ENCODE measurements around the gene SLC4A5. TPM values are rescaled to one million over a fixed set of nuclear protein-coding genes. Genes with fewer than 3 reads are reported as not detected.

The SLC4A5 gene
- total RNA-seq, 2 experiments from 2014 or later = 2.2 to 2.7 TPM

DNA sequence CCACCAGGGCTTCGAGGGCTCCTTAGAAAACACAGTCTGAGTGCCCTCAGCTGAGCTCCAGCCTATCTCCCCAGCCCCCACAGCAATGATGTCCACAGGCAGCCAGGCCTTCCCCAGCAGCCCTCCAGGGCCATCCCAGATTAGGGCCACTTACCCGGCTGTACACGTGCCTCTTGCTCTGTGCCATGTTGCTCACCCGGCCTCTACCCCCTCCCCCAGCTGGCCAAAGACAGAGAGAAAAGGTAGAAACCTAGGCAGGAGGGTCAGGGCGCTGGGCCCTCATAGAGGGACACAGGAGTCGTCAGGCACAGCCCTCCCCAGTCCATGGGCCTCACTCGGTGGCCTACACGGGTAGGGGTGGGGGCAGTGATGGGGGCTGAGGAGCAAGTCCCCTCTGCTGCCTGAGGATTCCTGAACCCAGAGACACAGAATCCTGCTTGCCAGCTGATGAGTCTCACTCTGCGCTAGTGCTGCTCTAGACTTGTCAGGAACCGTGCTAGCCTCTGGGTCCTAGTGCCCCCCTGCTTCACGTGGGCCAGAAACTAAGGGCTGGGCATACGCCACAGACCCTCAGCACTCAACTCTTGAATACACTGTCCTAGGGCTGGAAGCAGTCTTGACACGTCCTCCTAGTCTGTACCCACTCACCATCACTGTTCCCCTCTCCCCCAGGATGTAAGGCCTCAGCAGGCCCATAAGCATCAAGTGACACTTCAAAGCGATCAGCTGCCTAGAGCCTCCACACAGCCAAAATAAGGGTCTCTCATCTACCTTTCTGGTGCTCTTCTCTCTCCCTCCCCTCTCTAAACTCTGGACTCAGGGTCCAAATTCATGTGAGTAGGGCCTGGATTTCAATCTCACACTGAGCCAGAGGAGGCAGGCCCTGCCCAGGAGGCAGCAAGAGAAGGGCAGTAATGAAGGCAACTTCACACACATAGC lies 36.9 kb upstream of the SLC4A5 start, which contains the start of gene DCTN1:
Gene DCTN1 (minus strand): TSS at position 461 of the 939 bp plus-strand sequence. CDS start 274 bp downstream, at position 187.
- H3K27ac Mint-ChIP-seq = peak within 1 kb of the TSS; percentile 42
- no peaks in the 10 kb centered on the region for H3K9me3 Mint-ChIP-seq (ENCODE audit: low read depth)
- no peak within 1 kb of the TSS for H3K4me3 Mint-ChIP-seq
- POLR2A ChIA-PET = no interaction called here
- intact Hi-C loops (cut with DNase I, micrococcal nuclease) = no loop called here
- H3K4me1 Mint-ChIP-seq = peaks cover 24% of the 10 kb centered on the region
- DNase-seq (peak; percentile 52), ATAC-seq (peak; percentile 82)
- no peaks in the 10 kb centered on the region for H3K27me3 Mint-ChIP-seq
- H3K36me3 Mint-ChIP-seq (ENCODE audit: low read depth) = peaks cover 7% of the 10 kb centered on the region
- CTCF ChIA-PET = interaction anchor here (0.7 to 2.7 kb wide), 2 partner anchors 10 to 56 kb away, joined by 3 to 11 read pairs; no protein-coding TSS in a partner anchor

DNA sequence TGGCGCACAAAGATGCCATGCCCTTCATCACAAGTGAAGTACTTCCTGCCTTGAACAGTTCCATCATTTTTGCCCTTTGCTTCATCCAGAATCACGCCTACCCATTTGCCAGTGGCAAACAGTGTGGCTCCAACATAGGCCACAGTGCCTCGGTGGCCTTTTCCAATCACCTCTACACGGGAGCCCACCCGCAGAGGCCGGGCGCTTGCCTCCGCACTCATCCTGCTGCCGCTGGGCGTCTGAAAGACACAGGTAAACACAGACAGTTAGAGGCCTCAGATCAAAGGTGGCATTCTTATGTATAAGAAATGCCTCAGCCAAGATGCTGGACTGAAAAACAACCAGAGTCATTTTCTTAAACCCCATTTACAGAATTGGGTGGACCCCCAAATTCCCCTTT lies 34.8 kb upstream of the SLC4A5 start:
- ChIA-PET POLR2A (no interaction called here), CTCF (interaction anchor here (0.8 kb wide), 1 partner anchor 8 kb away, joined by 3 read pairs; no protein-coding TSS in a partner anchor)
- intact Hi-C loops (cut with DNase I, micrococcal nuclease) = no loop called here
- H3K27ac Mint-ChIP-seq = no peak overlapping the region
- peaks cover 5% of the 10 kb centered on the region for H3K36me3 Mint-ChIP-seq (ENCODE audit: low read depth)
- H3K4me3 Mint-ChIP-seq = no peak overlapping the region
- no peak for DNase-seq
- peaks cover 24% of the 10 kb centered on the region for H3K4me1 Mint-ChIP-seq
- no peaks in the 10 kb centered on the region for H3K27me3 Mint-ChIP-seq
- H3K9me3 Mint-ChIP-seq (ENCODE audit: low read depth) = no peaks in the 10 kb centered on the region
- ATAC-seq = no peak

DNA sequence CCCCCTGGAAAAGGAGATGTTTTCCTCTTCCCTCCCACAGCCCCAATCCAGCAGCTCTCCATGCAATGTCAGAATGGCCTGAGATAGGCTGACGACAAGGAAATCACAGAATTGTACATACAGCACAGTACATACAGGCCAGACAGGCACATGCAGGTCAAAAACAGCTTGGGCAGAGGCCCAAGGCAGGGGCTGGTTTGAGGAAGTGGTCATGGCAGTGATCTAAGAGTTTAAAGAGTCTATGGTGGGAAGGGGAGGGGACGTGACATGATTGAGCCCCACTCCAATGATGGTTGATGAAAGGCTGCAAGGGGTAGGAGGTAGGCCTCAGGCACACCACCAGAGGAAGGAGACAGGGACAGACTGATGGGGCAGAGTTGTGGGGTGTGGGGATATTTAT lies 32.6 kb upstream of the SLC4A5 start:
- H3K9me3 Mint-ChIP-seq (ENCODE audit: low read depth) = no peaks in the 10 kb centered on the region
- H3K4me1 Mint-ChIP-seq = peaks cover 13% of the 10 kb centered on the region
- no peak overlapping the region for H3K27ac Mint-ChIP-seq
- peaks cover 7% of the 10 kb centered on the region for H3K36me3 Mint-ChIP-seq (ENCODE audit: low read depth)
- no peak for DNase-seq
- no peak overlapping the region for H3K4me3 Mint-ChIP-seq
- no peaks in the 10 kb centered on the region for H3K27me3 Mint-ChIP-seq
- POLR2A ChIA-PET = no interaction called here
- intact Hi-C loops (cut with DNase I, micrococcal nuclease) = no loop called here
- no peak for ATAC-seq
- CTCF ChIA-PET = interaction anchor here (0.6 to 1.9 kb wide), 3 partner anchors 16 to 726 kb away, joined by 3 to 5 read pairs (median 3); no protein-coding TSS in a partner anchor

DNA sequence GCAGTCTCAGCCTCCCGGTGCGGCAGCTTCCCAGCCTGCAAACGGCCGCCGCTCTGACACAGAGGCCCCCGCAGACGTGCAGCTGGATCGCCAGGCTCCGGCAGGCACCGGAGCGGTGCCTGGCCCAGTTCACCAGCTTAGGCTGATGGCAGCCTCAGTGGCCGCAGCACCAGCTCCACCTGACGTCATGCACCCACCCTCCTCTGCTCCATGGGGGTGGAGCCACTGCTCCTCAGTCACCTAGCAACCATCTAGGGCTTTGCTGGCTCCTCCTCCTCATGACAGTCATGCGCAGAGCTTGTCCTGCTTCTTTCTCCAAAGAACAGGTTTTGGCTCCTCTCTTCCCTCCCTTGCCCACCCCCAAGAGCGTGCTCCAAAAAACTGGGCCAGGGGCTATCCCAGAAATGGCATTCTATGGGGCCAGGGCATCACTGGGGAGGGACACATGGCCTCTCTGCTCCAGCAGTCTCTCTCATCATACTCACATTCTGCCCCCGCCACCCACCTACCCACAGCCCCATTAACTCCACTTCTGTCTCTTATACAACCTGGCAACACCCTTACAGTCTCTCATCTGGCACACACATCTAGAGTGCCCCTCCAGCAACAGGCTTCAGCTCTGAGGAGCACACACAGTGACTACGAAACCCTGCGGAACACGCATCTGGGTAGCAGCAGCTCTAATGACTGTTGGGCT lies 31.4 kb upstream of the SLC4A5 start:
- Mint-ChIP-seq H3K4me3 (no peak overlapping the region), H3K27ac (no peak overlapping the region), H3K4me1 (peaks cover 2% of the 10 kb centered on the region), H3K27me3 (no peaks in the 10 kb centered on the region), H3K36me3 (ENCODE audit: low read depth) (peaks cover 13% of the 10 kb centered on the region), H3K9me3 (ENCODE audit: low read depth) (no peaks in the 10 kb centered on the region)
- ATAC-seq (no peak), DNase-seq (no peak)
- intact Hi-C loops (cut with DNase I, micrococcal nuclease) = no loop called here
- ChIA-PET POLR2A (no interaction called here), CTCF (no interaction called here)

DNA sequence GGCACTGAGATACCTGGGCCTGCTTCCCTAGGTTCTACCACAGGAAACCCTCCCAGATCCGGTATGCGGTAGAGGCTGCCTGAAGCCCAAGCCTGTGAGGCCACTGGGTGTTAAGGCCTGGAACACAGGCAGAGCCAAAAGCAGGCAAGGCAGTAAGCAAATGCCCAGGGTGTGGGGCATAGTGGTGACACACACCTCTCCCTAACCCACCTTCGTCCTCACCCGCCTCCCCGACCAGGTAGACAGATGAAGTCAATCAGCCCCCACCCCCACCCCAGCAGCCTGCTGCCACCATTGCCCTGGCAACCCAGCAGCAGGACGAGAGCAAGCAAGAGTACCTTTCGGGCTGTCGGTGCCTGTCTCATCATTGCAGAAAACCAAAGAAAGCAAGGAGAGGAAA lies 30.8 kb upstream of the SLC4A5 start:
- H3K4me3 Mint-ChIP-seq = no peak overlapping the region
- intact Hi-C loops (cut with DNase I, micrococcal nuclease) = no loop called here
- ChIA-PET CTCF (no interaction called here), POLR2A (no interaction called here)
- H3K9me3 Mint-ChIP-seq (ENCODE audit: low read depth) = no peaks in the 10 kb centered on the region
- H3K27ac Mint-ChIP-seq = no peak overlapping the region
- DNase-seq = no peak
- H3K27me3 Mint-ChIP-seq = no peaks in the 10 kb centered on the region
- peaks cover 16% of the 10 kb centered on the region for H3K36me3 Mint-ChIP-seq (ENCODE audit: low read depth)
- peaks cover 2% of the 10 kb centered on the region for H3K4me1 Mint-ChIP-seq
- no peak for ATAC-seq

DNA sequence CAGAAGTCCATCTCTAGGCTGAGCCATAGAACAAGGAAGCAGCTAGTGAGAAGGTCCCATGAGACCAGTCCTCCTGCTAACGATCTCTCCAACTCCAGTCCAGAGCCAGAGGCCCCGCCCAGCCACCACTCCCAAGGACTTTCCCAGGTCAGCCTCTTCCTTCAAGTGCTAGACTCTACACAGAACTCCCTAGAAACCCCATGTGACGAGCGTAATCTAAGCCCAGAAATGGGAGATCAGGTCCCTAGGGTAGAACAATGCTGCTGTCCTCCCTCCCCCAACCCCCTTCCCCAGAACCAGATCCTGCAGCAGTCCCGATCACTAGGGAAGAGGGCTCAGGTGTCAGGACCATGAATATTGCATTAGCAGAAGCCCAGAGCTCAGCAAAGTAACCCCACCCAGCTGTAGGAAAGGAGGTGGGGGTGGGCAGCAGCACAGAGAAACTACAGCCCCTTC lies 30.0 kb upstream of the SLC4A5 start:
- ATAC-seq (no peak), DNase-seq (no peak)
- no peak overlapping the region for H3K4me3 Mint-ChIP-seq
- ChIA-PET POLR2A (no interaction called here), CTCF (no interaction called here)
- H3K27ac Mint-ChIP-seq = no peak overlapping the region
- peaks cover 20% of the 10 kb centered on the region for H3K36me3 Mint-ChIP-seq (ENCODE audit: low read depth)
- H3K9me3 Mint-ChIP-seq (ENCODE audit: low read depth) = no peaks in the 10 kb centered on the region
- no peaks in the 10 kb centered on the region for H3K4me1 Mint-ChIP-seq
- no peaks in the 10 kb centered on the region for H3K27me3 Mint-ChIP-seq
- intact Hi-C loops (cut with DNase I, micrococcal nuclease) = no loop called here

DNA sequence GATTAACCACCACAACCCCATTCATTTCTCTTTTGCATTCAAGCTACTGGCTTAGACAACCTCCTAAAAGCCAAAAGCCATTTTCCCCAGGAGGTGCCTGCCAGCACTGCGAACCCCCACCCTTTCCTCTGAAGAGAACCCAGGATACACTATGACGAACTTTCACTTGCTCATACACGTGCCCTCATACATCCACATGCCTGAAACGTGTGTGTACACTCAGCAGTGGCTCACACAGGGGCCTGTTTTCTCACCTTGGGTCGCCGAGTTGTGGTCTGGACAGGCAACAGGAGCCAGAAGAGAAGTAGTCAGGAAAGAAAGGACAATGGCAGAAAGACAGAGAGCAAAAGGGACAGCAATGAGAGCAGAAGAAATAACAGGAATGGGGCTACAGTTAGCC lies 29.5 kb upstream of the SLC4A5 start:
- Mint-ChIP-seq H3K9me3 (ENCODE audit: low read depth) (no peaks in the 10 kb centered on the region), H3K4me3 (no peak overlapping the region), H3K27me3 (no peaks in the 10 kb centered on the region), H3K4me1 (no peaks in the 10 kb centered on the region), H3K36me3 (ENCODE audit: low read depth) (peaks cover 18% of the 10 kb centered on the region), H3K27ac (no peak overlapping the region)
- intact Hi-C loops (cut with DNase I, micrococcal nuclease) = no loop called here
- DNase-seq = no peak
- POLR2A ChIA-PET = no interaction called here
- ATAC-seq = no peak
- CTCF ChIA-PET = no interaction called here

DNA sequence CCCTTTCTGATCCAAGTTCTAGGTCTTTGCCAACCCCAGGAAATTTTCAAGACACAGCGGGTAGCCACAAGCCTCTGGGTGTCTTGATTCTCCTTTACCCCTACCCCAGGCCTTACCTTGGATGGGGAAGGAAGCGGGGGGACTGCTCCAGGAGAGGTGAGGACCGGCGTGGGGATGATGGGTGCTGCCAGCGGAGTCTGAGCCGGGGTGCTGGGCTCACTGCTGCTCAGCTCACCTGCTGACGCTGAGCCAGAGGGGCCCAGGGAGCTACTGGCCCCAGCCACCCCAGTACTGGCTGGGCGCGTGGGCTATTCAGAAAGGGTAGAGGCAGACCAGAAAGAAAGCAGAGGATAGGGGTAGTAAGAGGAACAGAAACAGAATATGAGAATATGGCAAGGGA lies 28.2 kb upstream of the SLC4A5 start:
- ChIA-PET CTCF (interaction anchor here (1.3 kb wide), 1 partner anchor 19 kb away, joined by 4 read pairs; no protein-coding TSS in a partner anchor), POLR2A (no interaction called here)
- Mint-ChIP-seq H3K4me3 (no peak overlapping the region), H3K27ac (no peak overlapping the region), H3K4me1 (no peaks in the 10 kb centered on the region), H3K27me3 (no peaks in the 10 kb centered on the region), H3K9me3 (ENCODE audit: low read depth) (no peaks in the 10 kb centered on the region), H3K36me3 (ENCODE audit: low read depth) (peaks cover 28% of the 10 kb centered on the region)
- no peak for ATAC-seq
- no peak for DNase-seq
- intact Hi-C loops (cut with DNase I, micrococcal nuclease) = no loop called here

DNA sequence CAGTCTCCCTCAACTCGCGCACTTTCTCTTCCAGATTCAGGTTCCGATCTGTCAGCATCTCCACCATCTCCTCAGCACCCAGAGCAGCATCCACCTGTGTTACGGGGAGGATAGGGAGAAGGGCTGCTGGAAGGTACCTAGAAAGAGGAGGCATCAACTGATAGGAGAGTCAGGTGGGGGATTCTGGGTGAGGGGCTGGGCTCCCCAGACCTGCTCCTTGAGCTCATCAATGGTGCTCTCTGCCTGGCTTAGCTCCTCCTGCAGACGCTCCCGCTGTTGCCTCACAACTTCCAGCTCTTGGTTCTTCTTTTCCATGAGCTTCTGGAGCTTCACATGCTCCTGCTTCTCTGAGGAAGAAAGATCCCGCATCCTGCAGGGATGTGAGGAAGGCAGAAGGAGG lies 26.8 kb upstream of the SLC4A5 start:
- CTCF ChIA-PET = interaction anchor here (0.5 to 0.6 kb wide), 2 partner anchors 9 to 219 kb away, joined by 3 read pairs; no protein-coding TSS in a partner anchor
- DNase-seq (no peak), ATAC-seq (no peak)
- no peak overlapping the region for H3K27ac Mint-ChIP-seq
- peaks cover 40% of the 10 kb centered on the region for H3K36me3 Mint-ChIP-seq (ENCODE audit: low read depth)
- H3K9me3 Mint-ChIP-seq (ENCODE audit: low read depth) = no peaks in the 10 kb centered on the region
- intact Hi-C loops (cut with DNase I, micrococcal nuclease) = no loop called here
- POLR2A ChIA-PET = no interaction called here
- H3K4me1 Mint-ChIP-seq = no peaks in the 10 kb centered on the region
- H3K4me3 Mint-ChIP-seq = no peak overlapping the region
- no peaks in the 10 kb centered on the region for H3K27me3 Mint-ChIP-seq

DNA sequence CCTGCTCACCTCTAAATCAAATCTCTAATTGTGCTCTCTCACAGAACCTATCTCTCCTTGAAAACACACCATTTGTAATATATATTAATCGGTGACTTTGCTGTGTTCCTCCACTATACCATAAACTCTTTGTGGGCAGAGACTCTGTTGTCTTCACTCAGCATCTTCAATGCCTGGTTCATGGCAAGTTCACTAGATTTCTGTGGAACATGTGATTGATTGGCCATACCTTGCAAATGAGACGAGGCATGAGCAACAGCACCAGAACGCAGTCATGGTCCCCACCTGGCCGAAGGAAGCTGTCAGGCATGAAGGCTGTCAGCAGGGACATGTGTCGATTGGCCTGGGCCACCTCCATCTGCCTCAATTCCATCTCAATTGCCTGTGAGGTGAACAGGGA lies 25.3 kb upstream of the SLC4A5 start:
- ChIA-PET POLR2A (no interaction called here), CTCF (interaction anchor here (0.9 kb wide), 1 partner anchor 34 kb away, joined by 3 read pairs; no protein-coding TSS in a partner anchor)
- H3K4me1 Mint-ChIP-seq = no peaks in the 10 kb centered on the region
- ATAC-seq = no peak
- H3K36me3 Mint-ChIP-seq (ENCODE audit: low read depth) = peaks cover 41% of the 10 kb centered on the region
- no peak for DNase-seq
- H3K27me3 Mint-ChIP-seq = no peaks in the 10 kb centered on the region
- no peaks in the 10 kb centered on the region for H3K9me3 Mint-ChIP-seq (ENCODE audit: low read depth)
- H3K27ac Mint-ChIP-seq = no peak overlapping the region
- intact Hi-C loops (cut with DNase I, micrococcal nuclease) = no loop called here
- H3K4me3 Mint-ChIP-seq = no peak overlapping the region

DNA sequence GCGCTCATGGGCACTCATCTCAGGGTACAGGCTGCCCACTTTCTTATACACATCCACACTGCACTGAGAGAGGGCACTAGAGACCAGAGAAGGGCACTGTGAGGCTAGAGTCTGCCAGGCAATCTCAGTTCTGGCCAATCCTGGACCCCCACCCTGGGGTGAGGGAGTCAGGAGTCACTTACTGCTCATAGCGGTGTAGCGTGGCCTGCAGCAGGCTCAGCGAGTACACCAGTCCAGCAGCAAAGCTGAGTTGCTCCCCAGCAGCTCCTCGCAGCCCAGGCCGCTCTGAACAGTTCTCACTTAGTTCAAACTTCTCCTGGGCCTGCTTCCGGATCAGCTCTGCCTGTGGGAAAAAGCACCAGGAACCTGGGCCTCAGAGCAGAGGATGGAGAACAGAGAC lies 24.6 kb upstream of the SLC4A5 start:
- ChIA-PET CTCF (interaction anchor here (0.9 kb wide), 1 partner anchor 33 kb away, joined by 3 read pairs; no protein-coding TSS in a partner anchor), POLR2A (no interaction called here)
- DNase-seq = no peak
- no peak overlapping the region for H3K4me3 Mint-ChIP-seq
- H3K27ac Mint-ChIP-seq = no peak overlapping the region
- no peaks in the 10 kb centered on the region for H3K4me1 Mint-ChIP-seq
- H3K36me3 Mint-ChIP-seq (ENCODE audit: low read depth) = peaks cover 43% of the 10 kb centered on the region
- intact Hi-C loops (cut with DNase I, micrococcal nuclease) = no loop called here
- no peak for ATAC-seq
- H3K27me3 Mint-ChIP-seq = no peaks in the 10 kb centered on the region
- no peaks in the 10 kb centered on the region for H3K9me3 Mint-ChIP-seq (ENCODE audit: low read depth)

All from activated CD4-positive, alpha-beta T cell treated with anti-CD3 and anti-CD28 coated beads for 36 hours (primary cell).